K562 (cell line): Measurements from ENCODE around the gene CD9. TPM values are rescaled to one million over a fixed set of nuclear protein-coding genes. Genes with fewer than 3 reads are reported as not detected.

Experiments used
- CBX8 ChIP-seq: fragments of 200-600 bp; sonication (generic); IDR thresholded peaks from 2 replicates; pipeline ENCODE4 v1.6.1; 2012; ENCODE audit warnings: borderline replicate concordance, mixed run types, low read depth, mild to moderate bottlenecking, moderate library complexity, mixed read lengths, low read length, control low read depth, inconsistent platforms; ENCODE audit not compliant: poor library complexity, severe bottlenecking; ENCODE audit errors: extremely low read depth
- CC2D1A ChIP-seq: fragments of 450-650 bp; IDR thresholded peaks from 2 replicates; pipeline ENCODE4 v1.6.1; 2017; ENCODE audit warnings: mild to moderate bottlenecking
- EGR1 ChIP-seq: fragments of 450-650 bp; conservative IDR thresholded peaks from 2 replicates; pipeline ENCODE4 v1.6.1; 2017; ENCODE audit warnings: mild to moderate bottlenecking
- NR3C1 ChIP-seq: sonication (generic); formaldehyde crosslinking; IDR thresholded peaks from 2 replicates; pipeline ENCODE4 v1.8.1; 2022; ENCODE audit warnings: missing genetic modification reagents
- RBFOX2 ChIP-seq: fragments of 200-400 bp; formaldehyde crosslinking; IDR thresholded peaks from 2 replicates; pipeline ENCODE4 v1.6.1; 2017; ENCODE audit warnings: low read depth, mild to moderate bottlenecking, low read length, moderate library complexity
- SMARCA5 ChIP-seq: fragments of 450-650 bp; IDR thresholded peaks from 2 replicates; pipeline ENCODE4 v1.6.1; 2016
- SP1 ChIP-seq: sonication (generic); formaldehyde crosslinking; IDR thresholded peaks from 2 replicates; pipeline ENCODE4 v1.8.1; 2022; ENCODE audit warnings: mild to moderate bottlenecking, missing genetic modification reagents
- SPI1 ChIP-seq: IDR thresholded peaks from 2 replicates; pipeline ENCODE4 v1.6.1; 2011; ENCODE audit warnings: low read depth, low read length, control low read depth, borderline replicate concordance
- ZFP30 ChIP-seq: fragments of 250-450 bp; sonication (Bioruptor Pico); IDR thresholded peaks from 2 replicates; pipeline ENCODE4 v1.8.0; 2022; ENCODE audit warnings: moderate library complexity, mild to moderate bottlenecking, inconsistent platforms, borderline replicate concordance
- ZNF232 ChIP-seq: sonication (generic); formaldehyde crosslinking; IDR thresholded peaks from 2 replicates; pipeline ENCODE4 v1.8.0; 2022; ENCODE audit warnings: mild to moderate bottlenecking, missing genetic modification reagents
- polyA plus RNA-seq, 8 experiments: library from polyadenylated mRNA; depleted of rRNA in 4 of 8; stranded (reverse) in 5 of 8; unstranded in 3 of 8; fragments of >200 nt; fragmentation: Nextera tagmentation in 2 of 8; fragmentation: Illumina TruSeq in 1 of 8; extraction: Ambion mirVana in 2 of 8; extraction: Trizol in 1 of 8; gene quantifications; 2 replicates each; pipeline versions ENCODE4 v1.2.1 to v1.2.3, GENCODE V29; 2011 to 2014; ENCODE audit warnings: inconsistent platforms in 1 of 8, missing spikeins in 1 of 8
- total RNA-seq, 7 experiments: library from RNA; depleted of rRNA in 6 of 7; stranded (reverse); fragments of >200 nt in 6 of 7; fragmentation: Illumina TruSeq in 2 of 7; extraction: Trizol in 2 of 7; gene quantifications; 2 replicates each; pipeline versions ENCODE4 v1.2.1 to v1.2.3, GENCODE V29; 2011 to 2021; ENCODE audit warnings: low replicate concordance in 1 of 7
- TF ChIP-seq, protein P1 (sequence below): sonication (generic); formaldehyde crosslinking; IDR thresholded peaks from 2 replicates; pipeline ENCODE4 v1.8.0; 2022; ENCODE audit warnings: missing genetic modification reagents, mild to moderate bottlenecking, moderate library complexity, borderline replicate concordance
- TF ChIP-seq, protein P2 (sequence below): sonication (generic); formaldehyde crosslinking; IDR thresholded peaks from 2 replicates; pipeline ENCODE4 v1.8.0; 2022; ENCODE audit warnings: mild to moderate bottlenecking, missing genetic modification reagents, borderline replicate concordance
- TF ChIP-seq, protein P3 (sequence below): sonication (generic); formaldehyde crosslinking; IDR thresholded peaks from 2 replicates; pipeline ENCODE4 v1.8.1; 2023; ENCODE audit warnings: missing genetic modification reagents, mild to moderate bottlenecking, borderline replicate concordance
- TF ChIP-seq, protein P4 (sequence below): fragments of 450-650 bp; IDR thresholded peaks from 2 replicates; pipeline ENCODE4 v1.6.1; 2018; ENCODE audit not compliant: partially characterized antibody

The CD9 gene
- total and polyA plus RNA-seq, 9 of the 15 experiments (the other 6 are each of a cell fraction or from before 2014, with no cell fraction given) = 0.43 to 5.6 (median 0.62) TPM

GRCh38 chr12:6166808-6167207, 33.4 kb upstream of the CD9 start (continued):
- TF ChIP-seq ZFP30 (CRISPR knock-in tag) (no peak), CBX8 (no peak), RBFOX2 (no peak), SMARCA5 (no peak), SP1 (no peak), SPI1 (no peak), ZNF232 (CRISPR knock-in tag) (no peak), EGR1 (no peak), NR3C1 (no peak), CC2D1A (no peak)
- TF ChIP-seq, protein P1, sequence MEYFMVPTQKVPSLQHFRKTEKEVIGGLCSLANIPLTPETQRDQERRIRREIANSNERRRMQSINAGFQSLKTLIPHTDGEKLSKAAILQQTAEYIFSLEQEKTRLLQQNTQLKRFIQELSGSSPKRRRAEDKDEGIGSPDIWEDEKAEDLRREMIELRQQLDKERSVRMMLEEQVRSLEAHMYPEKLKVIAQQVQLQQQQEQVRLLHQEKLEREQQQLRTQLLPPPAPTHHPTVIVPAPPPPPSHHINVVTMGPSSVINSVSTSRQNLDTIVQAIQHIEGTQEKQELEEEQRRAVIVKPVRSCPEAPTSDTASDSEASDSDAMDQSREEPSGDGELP (CRISPR knock-in tag) = no peak
- TF ChIP-seq, protein P2, sequence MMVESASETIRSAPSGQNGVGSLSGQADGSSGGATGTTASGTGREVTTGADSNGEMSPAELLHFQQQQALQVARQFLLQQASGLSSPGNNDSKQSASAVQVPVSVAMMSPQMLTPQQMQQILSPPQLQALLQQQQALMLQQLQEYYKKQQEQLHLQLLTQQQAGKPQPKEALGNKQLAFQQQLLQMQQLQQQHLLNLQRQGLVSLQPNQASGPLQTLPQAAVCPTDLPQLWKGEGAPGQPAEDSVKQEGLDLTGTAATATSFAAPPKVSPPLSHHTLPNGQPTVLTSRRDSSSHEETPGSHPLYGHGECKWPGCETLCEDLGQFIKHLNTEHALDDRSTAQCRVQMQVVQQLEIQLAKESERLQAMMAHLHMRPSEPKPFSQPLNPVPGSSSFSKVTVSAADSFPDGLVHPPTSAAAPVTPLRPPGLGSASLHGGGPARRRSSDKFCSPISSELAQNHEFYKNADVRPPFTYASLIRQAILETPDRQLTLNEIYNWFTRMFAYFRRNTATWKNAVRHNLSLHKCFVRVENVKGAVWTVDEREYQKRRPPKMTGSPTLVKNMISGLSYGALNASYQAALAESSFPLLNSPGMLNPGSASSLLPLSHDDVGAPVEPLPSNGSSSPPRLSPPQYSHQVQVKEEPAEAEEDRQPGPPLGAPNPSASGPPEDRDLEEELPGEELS (CRISPR knock-in tag) = no peak
- TF ChIP-seq, protein P3, sequence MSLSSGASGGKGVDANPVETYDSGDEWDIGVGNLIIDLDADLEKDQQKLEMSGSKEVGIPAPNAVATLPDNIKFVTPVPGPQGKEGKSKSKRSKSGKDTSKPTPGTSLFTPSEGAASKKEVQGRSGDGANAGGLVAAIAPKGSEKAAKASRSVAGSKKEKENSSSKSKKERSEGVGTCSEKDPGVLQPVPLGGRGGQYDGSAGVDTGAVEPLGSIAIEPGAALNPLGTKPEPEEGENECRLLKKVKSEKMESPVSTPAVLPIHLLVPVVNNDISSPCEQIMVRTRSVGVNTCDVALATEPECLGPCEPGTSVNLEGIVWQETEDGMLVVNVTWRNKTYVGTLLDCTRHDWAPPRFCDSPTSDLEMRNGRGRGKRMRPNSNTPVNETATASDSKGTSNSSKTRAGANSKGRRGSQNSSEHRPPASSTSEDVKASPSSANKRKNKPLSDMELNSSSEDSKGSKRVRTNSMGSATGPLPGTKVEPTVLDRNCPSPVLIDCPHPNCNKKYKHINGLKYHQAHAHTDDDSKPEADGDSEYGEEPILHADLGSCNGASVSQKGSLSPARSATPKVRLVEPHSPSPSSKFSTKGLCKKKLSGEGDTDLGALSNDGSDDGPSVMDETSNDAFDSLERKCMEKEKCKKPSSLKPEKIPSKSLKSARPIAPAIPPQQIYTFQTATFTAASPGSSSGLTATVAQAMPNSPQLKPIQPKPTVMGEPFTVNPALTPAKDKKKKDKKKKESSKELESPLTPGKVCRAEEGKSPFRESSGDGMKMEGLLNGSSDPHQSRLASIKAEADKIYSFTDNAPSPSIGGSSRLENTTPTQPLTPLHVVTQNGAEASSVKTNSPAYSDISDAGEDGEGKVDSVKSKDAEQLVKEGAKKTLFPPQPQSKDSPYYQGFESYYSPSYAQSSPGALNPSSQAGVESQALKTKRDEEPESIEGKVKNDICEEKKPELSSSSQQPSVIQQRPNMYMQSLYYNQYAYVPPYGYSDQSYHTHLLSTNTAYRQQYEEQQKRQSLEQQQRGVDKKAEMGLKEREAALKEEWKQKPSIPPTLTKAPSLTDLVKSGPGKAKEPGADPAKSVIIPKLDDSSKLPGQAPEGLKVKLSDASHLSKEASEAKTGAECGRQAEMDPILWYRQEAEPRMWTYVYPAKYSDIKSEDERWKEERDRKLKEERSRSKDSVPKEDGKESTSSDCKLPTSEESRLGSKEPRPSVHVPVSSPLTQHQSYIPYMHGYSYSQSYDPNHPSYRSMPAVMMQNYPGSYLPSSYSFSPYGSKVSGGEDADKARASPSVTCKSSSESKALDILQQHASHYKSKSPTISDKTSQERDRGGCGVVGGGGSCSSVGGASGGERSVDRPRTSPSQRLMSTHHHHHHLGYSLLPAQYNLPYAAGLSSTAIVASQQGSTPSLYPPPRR (CRISPR knock-in tag) = no peak
- TF ChIP-seq, protein P4, sequence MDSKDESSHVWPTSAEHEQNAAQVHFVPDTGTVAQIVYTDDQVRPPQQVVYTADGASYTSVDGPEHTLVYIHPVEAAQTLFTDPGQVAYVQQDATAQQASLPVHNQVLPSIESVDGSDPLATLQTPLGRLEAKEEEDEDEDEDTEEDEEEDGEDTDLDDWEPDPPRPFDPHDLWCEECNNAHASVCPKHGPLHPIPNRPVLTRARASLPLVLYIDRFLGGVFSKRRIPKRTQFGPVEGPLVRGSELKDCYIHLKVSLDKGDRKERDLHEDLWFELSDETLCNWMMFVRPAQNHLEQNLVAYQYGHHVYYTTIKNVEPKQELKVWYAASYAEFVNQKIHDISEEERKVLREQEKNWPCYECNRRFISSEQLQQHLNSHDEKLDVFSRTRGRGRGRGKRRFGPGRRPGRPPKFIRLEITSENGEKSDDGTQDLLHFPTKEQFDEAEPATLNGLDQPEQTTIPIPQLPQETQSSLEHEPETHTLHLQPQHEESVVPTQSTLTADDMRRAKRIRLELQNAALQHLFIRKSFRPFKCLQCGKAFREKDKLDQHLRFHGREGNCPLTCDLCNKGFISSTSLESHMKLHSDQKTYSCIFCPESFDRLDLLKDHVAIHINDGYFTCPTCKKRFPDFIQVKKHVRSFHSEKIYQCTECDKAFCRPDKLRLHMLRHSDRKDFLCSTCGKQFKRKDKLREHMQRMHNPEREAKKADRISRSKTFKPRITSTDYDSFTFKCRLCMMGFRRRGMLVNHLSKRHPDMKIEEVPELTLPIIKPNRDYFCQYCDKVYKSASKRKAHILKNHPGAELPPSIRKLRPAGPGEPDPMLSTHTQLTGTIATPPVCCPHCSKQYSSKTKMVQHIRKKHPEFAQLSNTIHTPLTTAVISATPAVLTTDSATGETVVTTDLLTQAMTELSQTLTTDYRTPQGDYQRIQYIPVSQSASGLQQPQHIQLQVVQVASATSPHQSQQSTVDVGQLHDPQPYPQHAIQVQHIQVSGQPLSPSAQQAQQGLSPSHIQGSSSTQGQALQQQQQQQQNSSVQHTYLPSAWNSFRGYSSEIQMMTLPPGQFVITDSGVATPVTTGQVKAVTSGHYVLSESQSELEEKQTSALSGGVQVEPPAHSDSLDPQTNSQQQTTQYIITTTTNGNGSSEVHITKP = no peak
- TF ChIP-seq, all 486 proteins: peak for 0
